ENCODE data around the gene ZNF883.

DNA sequence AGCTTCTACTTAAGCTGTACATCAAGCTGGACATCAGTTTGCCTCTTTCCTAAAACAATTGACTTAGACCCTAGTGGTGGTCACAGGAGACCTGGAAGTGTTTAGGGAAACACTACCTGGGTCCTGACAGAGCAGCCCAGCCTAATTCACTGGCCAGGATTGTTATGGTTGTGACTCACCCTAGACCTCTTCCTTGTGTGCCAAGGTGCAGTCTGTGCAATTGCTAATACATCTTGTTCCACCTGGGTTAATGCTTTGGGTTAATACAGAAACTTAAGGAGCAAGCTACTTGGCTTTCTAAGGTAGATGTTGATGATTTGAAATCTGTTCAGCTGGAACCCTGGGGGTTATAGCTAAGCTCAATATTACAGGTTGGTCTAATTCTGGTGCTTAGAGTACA, 72.6 kb downstream of the ZNF883 start:
- TF ChIP-seq ESRRG (CRISPR knock-in tag; IDR thresholded peaks at IDR 0.05) = no peak
- TF ChIP-seq ZFP3 (CRISPR knock-in tag; IDR thresholded peaks at IDR 0.05) = no peak

All from SK-N-SH treated with all-trans-retinoic acid at 6 μM for 48 hours (cell line).